NCI-H146 treated with DMSO at 0.1 percent for 48 hours (cell line): ENCODE data around the gene ASGR1.

Experiments used
- DNase-seq: peaks from one replicate; lab custom pipeline; 2025; ENCODE audit not compliant: unreplicated experiment; lab: John Stamatoyannopoulos, UW

The ASGR1 gene

GRCh38 chr17:7179317-7180254 is at the start of gene ASGR1:
Gene ASGR1, minus strand, starts transcription at chr17:7179370. Its CDS starts 807 bp downstream, at chr17:7178563.
- no peak for DNase-seq

GRCh38 chr17:7228920-7229319 is 49.8 kb upstream of the ASGR1 start:
- DNase-seq = no peak

- no peak for DNase-seq
Measured at GRCh38 chr17:7226721-7227710, 47.8 kb upstream of the ASGR1 start.

GRCh38 chr17:7225711-7226331 is 46.7 kb upstream of the ASGR1 start:
- no peak for DNase-seq

- no peak for DNase-seq
Measured at GRCh38 chr17:7224661-7225111, 45.5 kb upstream of the ASGR1 start.

GRCh38 chr17:7224110-7224509 is 44.9 kb upstream of the ASGR1 start:
- no peak for DNase-seq

GRCh38 chr17:7223375-7223774 is 44.2 kb upstream of the ASGR1 start:
- DNase-seq = no peak

- DNase-seq = no peak
Measured at GRCh38 chr17:7222972-7223292, 43.8 kb upstream of the ASGR1 start.

GRCh38 chr17:7222093-7222971 is 43.2 kb upstream of the ASGR1 start:
- no peak for DNase-seq

- no peak for DNase-seq
Measured at GRCh38 chr17:7221278-7222092, 42.3 kb upstream of the ASGR1 start.

- peak; percentile 3 for DNase-seq
Measured at GRCh38 chr17:7220593-7221277, 41.6 kb upstream of the ASGR1 start.

GRCh38 chr17:7219812-7220592 is 40.8 kb upstream of the ASGR1 start, which contains the start of the genes ACADVL and DLG4:
Gene ACADVL, plus strand, starts transcription at chr17:7219938. Its CDS starts 47 bp downstream, at chr17:7219985.
Gene DLG4, minus strand, starts transcription at chr17:7219836.
- peak; percentile 58 for DNase-seq

- DNase-seq = no peak
Measured at GRCh38 chr17:7219229-7219811, 40.1 kb upstream of the ASGR1 start.

- DNase-seq = no peak
Measured at GRCh38 chr17:7218758-7219157, 39.6 kb upstream of the ASGR1 start.

GRCh38 chr17:7218166-7218565 is 39.0 kb upstream of the ASGR1 start:
- no peak for DNase-seq

- DNase-seq = peak; percentile 15
Measured at GRCh38 chr17:7217113-7217987, 38.2 kb upstream of the ASGR1 start.
